GM23248 (cell line): Measurements from ENCODE around the gene METRNL.

Experiments
- EZH2 ChIP-seq: fragments of 200-600 bp; sonication (generic); IDR thresholded peaks from 2 replicates; pipeline ENCODE4 v1.6.1; 2018; ENCODE audit warnings: antibody characterized with exemption, mild to moderate bottlenecking; ENCODE audit not compliant: insufficient read depth, poor library complexity, severe bottlenecking
- EZH2phosphoT487 ChIP-seq: fragments of 200-600 bp; sonication (generic); IDR thresholded peaks from 2 replicates; pipeline ENCODE4 v1.6.1; 2018; ENCODE audit warnings: antibody characterized with exemption, moderate library complexity, mild to moderate bottlenecking, low read depth; ENCODE audit not compliant: insufficient read depth

- no peak for TF ChIP-seq EZH2
- TF ChIP-seq EZH2phosphoT487, result no peak
Observed at GRCh38 chr17:83113792-83114191, 34.4 kb downstream of the METRNL start.
